Small intestine (tissue), 7 donors: ENCODE data around the gene NTRK2. TPM values are rescaled to one million over a fixed set of nuclear protein-coding genes. Genes with fewer than 3 reads are reported as not detected.

Experiments
- DNase-seq, 2 donors: peaks; one replicate each; pipeline versions ENCODE4 v3.0.0 to v3.0.0-alpha.2; 2013
- FAIRE-seq: peaks from 2 replicates; lab custom pipeline; 2012; peaks lifted over from hg19 to GRCh38; lab: Jason Lieb, UNC
- H3K27ac ChIP-seq, 3 donors: one replicate each; pipeline ENCODE4 v1.5.1; 2013; ENCODE audit warnings: low read length in 2 of 3, mild to moderate bottlenecking in 2 of 3, control low read depth in 1 of 3, inconsistent platforms in 1 of 3, low read depth in 1 of 3, moderate library complexity in 1 of 3
- H3K27me3 ChIP-seq, 3 donors: one replicate each; pipeline ENCODE4 v1.6.1; 2013; ENCODE audit warnings: low read length in 3 of 3, inconsistent platforms in 1 of 3; ENCODE audit not compliant: control insufficient read depth in 3 of 3, insufficient read depth in 3 of 3
- H3K36me3 ChIP-seq, 3 donors: one replicate each; pipeline ENCODE4 v1.6.1; 2013; ENCODE audit warnings: low read length in 3 of 3, inconsistent platforms in 1 of 3, low read depth in 1 of 3, mild to moderate bottlenecking in 1 of 3, moderate library complexity in 1 of 3; ENCODE audit not compliant: control insufficient read depth in 3 of 3, insufficient read depth in 2 of 3
- H3K4me1 ChIP-seq, 3 donors: one replicate each; pipeline ENCODE4 v1.6.1; 2013; ENCODE audit warnings: low read length in 2 of 3, inconsistent platforms in 1 of 3, low read depth in 1 of 3, mild to moderate bottlenecking in 1 of 3, moderate library complexity in 1 of 3; ENCODE audit not compliant: control insufficient read depth in 3 of 3, insufficient read depth in 2 of 3
- H3K4me3 ChIP-seq, 3 donors: one replicate each; pipeline ENCODE4 v1.5.1; 2013; ENCODE audit warnings: low read length in 3 of 3, control low read depth in 1 of 3, inconsistent platforms in 1 of 3, low read depth in 1 of 3, mild to moderate bottlenecking in 1 of 3, moderate library complexity in 1 of 3
- H3K9me3 ChIP-seq, 2 donors: one replicate each; pipeline ENCODE4 v1.6.1; 2013; ENCODE audit warnings: low read depth in 1 of 2, low read length in 1 of 2; ENCODE audit not compliant: control insufficient read depth in 2 of 2, insufficient read depth in 1 of 2
- WGBS, 3 donors: extraction: QIAGEN DNeasy Blood & Tissue Kit; methylation state at CpG; one replicate each; pipeline ENCODE4 v1.1.7; 2013; 5-methylcytosine and 5-hydroxymethylcytosine counted together
- polyA plus RNA-seq, 4 donors: library from polyadenylated mRNA; stranded (reverse) in 3 of 4; unstranded in 1 of 4; fragments of 200-250 nt in 3 of 4; fragments of 120-200 nt in 1 of 4; gene quantifications; one replicate each; pipeline versions ENCODE4 v1.2.1 to v1.2.3, GENCODE V29; 2013
- donor health status: healthy with polysubstance abuse.
- donor health status: control.
- donor health status: control.
- donor health status: Bipolar disorder and iron deficiency.
- donor health status: healthy.

The NTRK2 gene
- polyA plus RNA-seq, 4 donors, result 0.16 to 1.1 TPM; not detected in 2

DNA sequence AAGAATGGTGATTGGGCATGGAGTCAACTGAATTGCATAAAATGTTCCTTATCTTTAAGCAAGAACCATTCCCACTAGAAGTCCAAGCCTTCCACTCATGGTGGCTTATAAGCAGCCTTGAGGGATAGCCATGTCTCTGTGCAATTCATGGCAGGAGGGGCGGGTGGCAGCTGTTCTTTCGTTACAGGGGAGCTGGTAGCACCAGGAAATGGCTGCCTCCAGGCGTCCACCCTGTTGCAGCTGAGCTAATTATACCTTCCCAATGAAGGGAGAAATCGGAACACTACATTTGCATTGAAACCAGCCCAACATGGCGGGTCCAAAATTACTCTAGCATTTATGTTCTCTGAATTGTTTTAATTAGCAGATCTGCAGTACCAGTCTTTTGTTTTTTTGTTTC, 289.8 kb downstream of the NTRK2 start:
- H3K4me1 ChIP-seq, result no peaks in the 10 kb centered on the region
- FAIRE-seq (no peak), DNase-seq (no peak)
- H3K27ac ChIP-seq, result no peak overlapping the region
- 80 to 89% (median 87%) methylated on average over 5 of the region's 5 CpGs for WGBS, 3 donors
- H3K9me3 ChIP-seq, result no peaks in the 10 kb centered on the region
- H3K36me3 ChIP-seq, result no peaks in the 10 kb centered on the region
- H3K4me3 ChIP-seq, result no peak overlapping the region
- peaks cover 0 to 2% (median 0%) of the 10 kb centered on the region in 3 donors for H3K27me3 ChIP-seq

DNA sequence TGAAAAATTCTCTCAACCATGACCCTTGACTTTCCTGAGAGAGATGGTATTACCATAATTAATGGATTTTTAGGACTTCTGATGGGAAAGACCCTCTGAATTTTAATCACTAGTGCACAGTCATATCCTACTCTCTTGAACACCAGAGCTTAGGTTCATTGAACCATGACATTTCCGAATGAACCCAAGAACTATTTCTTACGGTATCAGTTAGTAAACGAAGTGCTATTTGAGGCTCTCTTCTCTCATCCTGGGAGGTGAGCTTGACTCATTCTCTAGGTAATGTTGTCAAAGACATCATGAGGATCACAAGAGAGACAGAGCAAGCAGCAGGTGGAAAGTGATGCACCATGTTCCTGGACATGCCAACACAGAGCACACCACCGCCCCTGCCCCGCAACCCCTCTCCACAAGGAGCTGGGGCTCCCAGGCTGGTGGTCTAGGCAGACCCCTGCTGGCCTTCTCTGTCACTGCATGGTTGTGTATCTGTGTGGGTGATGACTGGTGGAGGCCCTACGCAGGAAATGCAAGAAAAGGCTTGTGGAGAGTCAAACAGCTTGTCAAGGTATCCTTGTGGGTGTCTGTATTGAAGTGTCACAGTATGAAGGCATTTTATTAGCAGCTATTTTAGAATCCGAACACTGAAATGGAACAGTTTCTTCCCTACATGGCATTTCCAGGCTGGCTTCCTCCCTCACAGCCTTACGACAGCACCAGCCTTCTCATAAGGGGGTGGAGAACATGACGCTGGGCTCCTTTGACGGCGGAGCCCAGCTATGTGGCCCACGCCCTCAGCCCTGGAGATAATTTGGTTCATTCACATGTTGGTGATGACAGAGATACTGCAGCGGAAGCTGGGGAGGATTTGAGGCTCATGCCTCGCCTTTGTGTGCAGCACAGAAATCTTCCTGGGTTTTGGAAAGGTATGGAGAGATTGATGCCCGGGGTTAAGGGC, 297.6 kb downstream of the NTRK2 start:
- Histone ChIP-seq H3K27ac (no peak overlapping the region), H3K4me3 (no peak overlapping the region), H3K27me3 (no peaks in the 10 kb centered on the region), H3K4me1 (no peaks in the 10 kb centered on the region), H3K36me3 (no peaks in the 10 kb centered on the region), H3K9me3 (no peaks in the 10 kb centered on the region)
- no peak for DNase-seq
- no peak for FAIRE-seq
- WGBS, 3 donors, result 84 to 86% (median 86%) methylated on average over 15 of the region's 15 CpGs

DNA sequence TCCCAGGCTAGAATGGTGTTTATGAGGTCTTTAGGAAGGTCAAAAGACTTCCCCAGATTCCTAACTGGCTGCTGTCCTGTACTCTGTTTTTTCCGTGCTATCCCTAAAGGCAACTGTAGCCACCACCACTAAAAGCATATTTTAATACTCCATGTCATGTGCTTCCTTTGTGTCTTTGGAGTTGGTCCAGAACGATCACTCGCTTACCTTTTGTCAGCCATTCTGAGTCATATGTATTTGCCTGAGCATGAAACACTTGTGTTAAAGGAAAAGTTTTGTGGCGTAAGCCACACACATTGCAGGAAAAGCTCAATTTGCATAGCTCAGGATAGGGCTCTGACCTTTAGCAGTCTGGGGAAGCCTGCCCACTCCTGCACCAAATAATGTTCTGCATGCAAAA, 299.6 kb downstream of the NTRK2 start:
- Histone ChIP-seq H3K9me3 (no peaks in the 10 kb centered on the region), H3K4me3 (no peak overlapping the region), H3K27ac (no peak overlapping the region), H3K27me3 (no peaks in the 10 kb centered on the region), H3K36me3 (no peaks in the 10 kb centered on the region), H3K4me1 (no peaks in the 10 kb centered on the region)
- DNase-seq, result no peak
- 72 to 76% (median 74%) methylated on average over 4 of the region's 4 CpGs for WGBS, 3 donors
- FAIRE-seq, result no peak

DNA sequence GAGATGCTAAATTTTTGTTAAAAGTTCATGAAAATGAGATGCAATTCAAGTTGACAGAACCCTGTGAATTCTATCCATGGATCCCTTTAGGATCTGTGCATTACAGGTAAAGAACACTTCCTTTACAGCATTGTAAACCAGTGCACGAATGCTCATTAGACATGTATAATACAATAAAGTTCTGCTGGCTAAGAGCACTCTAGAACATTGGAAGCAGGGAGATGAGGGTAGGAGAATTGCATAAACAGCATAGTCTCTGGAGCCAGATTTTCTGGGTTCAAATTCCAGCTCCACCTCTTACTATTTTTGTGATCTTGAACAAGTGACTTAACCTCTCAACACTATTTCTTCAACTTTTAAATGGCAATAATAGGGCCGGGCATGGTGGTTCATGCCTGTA, 300.2 kb downstream of the NTRK2 start:
- no peak for DNase-seq
- H3K36me3 ChIP-seq, result no peaks in the 10 kb centered on the region
- H3K27ac ChIP-seq, result no peak overlapping the region
- no peaks in the 10 kb centered on the region for H3K27me3 ChIP-seq
- H3K9me3 ChIP-seq, result no peaks in the 10 kb centered on the region
- no peak overlapping the region for H3K4me3 ChIP-seq
- 71 to 87% (median 80%) methylated on average over 2 of the region's 2 CpGs for WGBS, 3 donors
- no peaks in the 10 kb centered on the region for H3K4me1 ChIP-seq
- no peak for FAIRE-seq

GRCh38 chr9:84970432-84970831, 300.9 kb downstream of the NTRK2 start:
- H3K4me1 ChIP-seq, result no peaks in the 10 kb centered on the region
- H3K36me3 ChIP-seq, result no peaks in the 10 kb centered on the region
- H3K4me3 ChIP-seq, result no peak overlapping the region
- no peak for DNase-seq
- no peaks in the 10 kb centered on the region for H3K27me3 ChIP-seq
- no peak overlapping the region for H3K27ac ChIP-seq
- H3K9me3 ChIP-seq, result no peaks in the 10 kb centered on the region
- FAIRE-seq, result no peak
- WGBS, 3 donors, result 30 to 49% (median 40%) methylated on average over 2 of the region's 2 CpGs

GRCh38 chr9:84971571-84971970, 302.0 kb downstream of the NTRK2 start:
- no peak overlapping the region for H3K27ac ChIP-seq
- FAIRE-seq, result no peak
- no peak overlapping the region for H3K4me3 ChIP-seq
- DNase-seq, result no peak
- no peaks in the 10 kb centered on the region for H3K36me3 ChIP-seq
- no peaks in the 10 kb centered on the region for H3K27me3 ChIP-seq
- no peaks in the 10 kb centered on the region for H3K9me3 ChIP-seq
- no peaks in the 10 kb centered on the region for H3K4me1 ChIP-seq

GRCh38 chr9:84974258-84974657, 304.7 kb downstream of the NTRK2 start:
- DNase-seq, result no peak
- Histone ChIP-seq H3K4me1 (no peaks in the 10 kb centered on the region), H3K36me3 (no peaks in the 10 kb centered on the region), H3K4me3 (no peak overlapping the region), H3K27ac (no peak overlapping the region), H3K9me3 (no peaks in the 10 kb centered on the region), H3K27me3 (no peaks in the 10 kb centered on the region)
- FAIRE-seq, result no peak
- WGBS, 3 donors, result 15 to 72% (median 52%) methylated on average over 1 of the region's 1 CpG

DNA sequence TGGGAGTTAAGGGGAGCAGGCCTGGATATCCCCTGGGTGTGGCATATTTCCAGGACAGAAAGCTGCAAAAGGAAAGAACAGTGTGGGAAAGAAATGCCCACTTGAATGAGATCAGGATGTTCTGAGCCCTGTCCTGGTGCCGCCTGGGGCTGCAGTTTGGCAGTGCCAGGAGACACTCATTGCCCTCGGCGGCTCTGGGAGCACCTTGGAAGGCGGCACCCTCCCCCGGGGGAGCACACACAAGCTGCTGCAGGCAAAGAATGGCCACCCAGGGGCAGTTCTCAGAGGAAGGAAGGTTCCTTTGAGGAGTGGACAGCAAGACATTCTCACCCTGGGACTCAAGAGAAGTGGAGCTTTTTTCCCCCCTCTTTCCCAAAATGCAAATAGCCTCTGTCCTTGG, 305.3 kb downstream of the NTRK2 start:
- H3K36me3 ChIP-seq, result no peaks in the 10 kb centered on the region
- FAIRE-seq, result no peak
- no peaks in the 10 kb centered on the region for H3K27me3 ChIP-seq
- no peak overlapping the region for H3K27ac ChIP-seq
- H3K4me3 ChIP-seq, result no peak overlapping the region
- no peaks in the 10 kb centered on the region for H3K4me1 ChIP-seq
- WGBS, 3 donors, result 73 to 85% (median 85%) methylated on average over 5 of the region's 5 CpGs
- H3K9me3 ChIP-seq, result no peaks in the 10 kb centered on the region
- DNase-seq, result no peak
